Fibroblast of the aortic adventitia (primary cell): ENCODE data around the gene MRI1. TPM values are rescaled to one million over a fixed set of nuclear protein-coding genes. Genes with fewer than 3 reads are reported as not detected.
"Not testable (repeated sequence)": the region's sequence is repeated elsewhere in the genome, so short reads cannot be mapped to it uniquely, and the experiment has no call there.

Experiments
- DNase-seq: peaks from one replicate; pipeline ENCODE4 v3.0.0-alpha.2; 2010; ENCODE audit warnings: low read depth
- H3K4me3 ChIP-seq: 2 replicates; pipeline ENCODE4 v1.5.1; 2011; ENCODE audit warnings: low read depth, mild to moderate bottlenecking, control low read depth, low read length, moderate library complexity
- total RNA-seq: library from RNA; depleted of rRNA; stranded (reverse); fragments of >200 nt; gene quantifications from 2 replicates; pipeline ENCODE4 v1.2.3, GENCODE V29; 2012; ENCODE audit warnings: low replicate concordance
- TF ChIP-seq, protein P1 (sequence below): IDR thresholded peaks from 2 replicates; pipeline ENCODE4 v1.5.1; 2011; ENCODE audit warnings: mild to moderate bottlenecking, low read length, control low read depth, inconsistent platforms; ENCODE audit not compliant: insufficient read depth

Gene MRI1
- total RNA-seq, 1 donor: 24.0 TPM

DNA sequence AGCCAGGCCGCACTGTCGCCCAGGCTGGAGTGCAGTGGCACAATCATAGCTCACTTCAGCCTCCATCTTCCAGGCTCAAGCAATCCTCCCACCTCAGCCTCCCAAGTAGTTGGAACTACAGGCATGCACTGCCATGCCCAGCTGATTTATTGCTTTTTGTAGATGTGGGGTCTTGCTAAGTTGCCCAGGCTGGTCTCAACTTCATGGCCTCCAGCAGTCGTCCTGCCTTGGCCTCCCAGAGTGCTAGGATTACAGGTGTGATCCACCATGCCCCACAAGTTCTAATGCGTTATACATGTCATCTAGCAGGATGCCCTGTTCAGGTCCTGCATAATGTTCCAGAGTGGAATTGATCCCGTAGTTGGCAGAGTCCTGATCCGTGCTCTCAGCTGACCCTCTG, 14.5 kb downstream of the MRI1 start:
- no peak overlapping the region for H3K4me3 ChIP-seq
- no peak for DNase-seq
- TF ChIP-seq, protein P1, sequence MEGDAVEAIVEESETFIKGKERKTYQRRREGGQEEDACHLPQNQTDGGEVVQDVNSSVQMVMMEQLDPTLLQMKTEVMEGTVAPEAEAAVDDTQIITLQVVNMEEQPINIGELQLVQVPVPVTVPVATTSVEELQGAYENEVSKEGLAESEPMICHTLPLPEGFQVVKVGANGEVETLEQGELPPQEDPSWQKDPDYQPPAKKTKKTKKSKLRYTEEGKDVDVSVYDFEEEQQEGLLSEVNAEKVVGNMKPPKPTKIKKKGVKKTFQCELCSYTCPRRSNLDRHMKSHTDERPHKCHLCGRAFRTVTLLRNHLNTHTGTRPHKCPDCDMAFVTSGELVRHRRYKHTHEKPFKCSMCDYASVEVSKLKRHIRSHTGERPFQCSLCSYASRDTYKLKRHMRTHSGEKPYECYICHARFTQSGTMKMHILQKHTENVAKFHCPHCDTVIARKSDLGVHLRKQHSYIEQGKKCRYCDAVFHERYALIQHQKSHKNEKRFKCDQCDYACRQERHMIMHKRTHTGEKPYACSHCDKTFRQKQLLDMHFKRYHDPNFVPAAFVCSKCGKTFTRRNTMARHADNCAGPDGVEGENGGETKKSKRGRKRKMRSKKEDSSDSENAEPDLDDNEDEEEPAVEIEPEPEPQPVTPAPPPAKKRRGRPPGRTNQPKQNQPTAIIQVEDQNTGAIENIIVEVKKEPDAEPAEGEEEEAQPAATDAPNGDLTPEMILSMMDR: no peak

- DNase-seq, H3K4me3 ChIP-seq: not testable (repeated sequence)
Measured at GRCh38 chr19:13779794-13780193, 15.5 kb downstream of the MRI1 start.

GRCh38 chr19:13781547-13781946, 17.2 kb downstream of the MRI1 start:
- H3K4me3 ChIP-seq: no peak overlapping the region
- DNase-seq: peak; percentile 91
- TF ChIP-seq, protein P1: no peak

GRCh38 chr19:13782537-13782936, 18.2 kb downstream of the MRI1 start:
- no peak overlapping the region for H3K4me3 ChIP-seq
- TF ChIP-seq, protein P1: no peak
- no peak for DNase-seq

DNA sequence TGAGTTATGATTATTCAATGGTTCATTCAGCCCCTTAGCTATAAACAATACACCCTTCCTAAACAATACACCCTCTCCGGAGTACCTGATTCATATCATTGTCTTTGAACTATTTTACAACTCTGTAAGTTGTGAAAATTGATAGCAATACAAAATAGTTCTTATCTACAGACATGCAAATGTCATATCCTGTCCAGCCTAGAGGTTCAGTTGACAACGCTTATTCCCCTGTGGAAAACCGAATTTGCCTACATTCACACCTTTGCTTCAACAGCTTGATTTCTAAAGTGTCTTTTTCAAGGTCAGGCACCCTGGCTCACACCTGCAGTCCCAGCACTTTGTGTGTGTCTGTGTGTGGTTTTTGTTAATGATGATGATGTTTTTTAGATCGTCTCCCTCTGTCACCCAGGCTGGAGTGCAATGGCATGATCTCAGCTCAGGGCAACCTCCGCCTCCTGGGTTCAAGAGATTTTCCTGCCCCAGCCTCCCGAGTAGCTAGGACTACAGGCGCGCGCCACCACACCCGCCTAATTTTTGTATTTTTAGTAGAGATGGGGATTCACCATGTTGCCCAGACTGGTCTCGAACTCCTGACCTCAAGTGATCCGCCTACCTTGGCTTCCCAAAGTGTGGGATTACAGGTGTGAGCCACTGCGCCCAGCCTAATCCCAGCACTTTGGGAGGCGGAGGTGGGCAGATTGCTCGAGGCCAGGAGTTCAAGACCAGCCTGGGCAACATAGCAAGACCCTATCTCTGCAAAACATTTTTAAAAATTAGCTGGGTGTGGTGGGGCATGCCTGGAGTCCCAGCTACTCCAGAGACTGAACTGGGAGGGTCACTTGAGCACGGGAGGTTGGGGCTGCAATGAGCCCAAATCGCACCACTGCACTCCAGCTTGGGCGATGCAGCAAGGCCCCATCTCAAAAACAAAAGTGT, 19.5 kb downstream of the MRI1 start:
- no peak overlapping the region for H3K4me3 ChIP-seq
- DNase-seq: no peak
- TF ChIP-seq, protein P1: no peak

GRCh38 chr19:13784731-13785452, 20.6 kb downstream of the MRI1 start:
- no peak overlapping the region for H3K4me3 ChIP-seq
- DNase-seq: peak; percentile 68

More at GRCh38 chr19:13784731-13785452, 20.6 kb downstream of the MRI1 start:
- TF ChIP-seq, protein P1: peak; percentile 62
